Measurements from ENCODE around the gene PDCD1. TPM values are rescaled to one million over a fixed set of nuclear protein-coding genes. Genes with fewer than 3 reads are reported as not detected.

PDCD1 gene
- total RNA-seq, 1 experiment from 2014 or later, result not detected

GRCh38 chr2:241815477-241816430 lies 42.9 kb downstream of the PDCD1 start:
- ChIA-PET POLR2A (ENCODE audit: unreplicated experiment) (no interaction called here), CTCF (no interaction called here)
- H2AFZ ChIP-seq (ENCODE audit: low read length), result no peak overlapping the region
- H3K4me2 ChIP-seq (ENCODE audit: low read length), result no peak overlapping the region
- no peaks in the 10 kb centered on the region for H3K9me2 ChIP-seq (replicated peaks; ENCODE audit: low read length)
- H3K4me1 ChIP-seq (ENCODE audit: insufficient read depth, low read length), result no peaks in the 10 kb centered on the region
- no peaks in the 10 kb centered on the region for H3K79me2 ChIP-seq (ENCODE audit: low read length)
- H3K9me3 ChIP-seq (ENCODE audit: low read length), result no peaks in the 10 kb centered on the region
- H3K4me3 ChIP-seq (ENCODE audit: low read length), result no peak overlapping the region
- no peaks in the 10 kb centered on the region for H3K36me3 ChIP-seq (ENCODE audit: low read depth, low read length)
- TF ChIP-seq EZH2phosphoT487 (IDR thresholded peaks at IDR 0.05; ENCODE audit: borderline replicate concordance, low read length) (no peak), CTCF (conservative IDR thresholded peaks at IDR 0.05; ENCODE audit: low read depth, low read length) (no peak), EZH2 (IDR thresholded peaks at IDR 0.05; ENCODE audit: low read length, unreplicated experiment) (no peak)
- H4K20me1 ChIP-seq (ENCODE audit: low read length), result no peaks in the 10 kb centered on the region
- no peak overlapping the region for H3K27ac ChIP-seq (ENCODE audit: low read length)
- H3K27me3 ChIP-seq (ENCODE audit: low read length), result no peaks in the 10 kb centered on the region
- no TSS peak for BruUV-seq (replicated peaks)
- no peak for ATAC-seq
- no peaks in the 10 kb centered on the region for H3F3A ChIP-seq (ENCODE audit: low read length, unreplicated experiment)
- no peak overlapping the region for H3K9ac ChIP-seq (ENCODE audit: low read length)
- intact Hi-C loops (cut with micrococcal nuclease), result no loop called here
- DNase-seq, result no peak

GRCh38 chr2:241814643-241815476 lies 43.8 kb downstream of the PDCD1 start:
- Histone ChIP-seq H3K9ac (ENCODE audit: low read length) (no peak overlapping the region), H4K20me1 (ENCODE audit: low read length) (no peaks in the 10 kb centered on the region), H3K27ac (ENCODE audit: low read length) (no peak overlapping the region), H3K4me2 (ENCODE audit: low read length) (no peak overlapping the region), H3K27me3 (ENCODE audit: low read length) (no peaks in the 10 kb centered on the region), H2AFZ (ENCODE audit: low read length) (no peak overlapping the region), H3K4me1 (ENCODE audit: insufficient read depth, low read length) (no peaks in the 10 kb centered on the region), H3F3A (ENCODE audit: low read length, unreplicated experiment) (no peaks in the 10 kb centered on the region), H3K4me3 (ENCODE audit: low read length) (no peak overlapping the region), H3K79me2 (ENCODE audit: low read length) (no peaks in the 10 kb centered on the region), H3K9me3 (ENCODE audit: low read length) (no peaks in the 10 kb centered on the region), H3K9me2 (replicated peaks; ENCODE audit: low read length) (no peaks in the 10 kb centered on the region), H3K36me3 (ENCODE audit: low read depth, low read length) (no peaks in the 10 kb centered on the region)
- no TSS peak for BruUV-seq (replicated peaks)
- DNase-seq, result no peak
- no peak for ATAC-seq
- CTCF ChIA-PET, result no interaction called here
- intact Hi-C loops (cut with micrococcal nuclease), result no loop called here
- POLR2A ChIA-PET (ENCODE audit: unreplicated experiment), result no interaction called here
- TF ChIP-seq EZH2 (IDR thresholded peaks at IDR 0.05; ENCODE audit: low read length, unreplicated experiment) (no peak), EZH2phosphoT487 (IDR thresholded peaks at IDR 0.05; ENCODE audit: borderline replicate concordance, low read length) (no peak), CTCF (conservative IDR thresholded peaks at IDR 0.05; ENCODE audit: low read depth, low read length) (no peak)

- Histone ChIP-seq H3K36me3 (ENCODE audit: low read depth, low read length) (no peaks in the 10 kb centered on the region), H3K9ac (ENCODE audit: low read length) (no peak overlapping the region), H4K20me1 (ENCODE audit: low read length) (no peaks in the 10 kb centered on the region), H3K27me3 (ENCODE audit: low read length) (no peaks in the 10 kb centered on the region), H3K9me3 (ENCODE audit: low read length) (no peaks in the 10 kb centered on the region), H3K79me2 (ENCODE audit: low read length) (no peaks in the 10 kb centered on the region), H3F3A (ENCODE audit: low read length, unreplicated experiment) (no peaks in the 10 kb centered on the region), H3K4me2 (ENCODE audit: low read length) (no peak overlapping the region), H2AFZ (ENCODE audit: low read length) (no peak overlapping the region), H3K4me1 (ENCODE audit: insufficient read depth, low read length) (no peaks in the 10 kb centered on the region), H3K4me3 (ENCODE audit: low read length) (no peak overlapping the region), H3K27ac (ENCODE audit: low read length) (no peak overlapping the region), H3K9me2 (replicated peaks; ENCODE audit: low read length) (no peaks in the 10 kb centered on the region)
- DNase-seq, result no peak
- intact Hi-C loops (cut with micrococcal nuclease), result no loop called here
- no TSS peak for BruUV-seq (replicated peaks)
- no peak for ATAC-seq
- CTCF ChIA-PET, result no interaction called here
- TF ChIP-seq EZH2 (IDR thresholded peaks at IDR 0.05; ENCODE audit: low read length, unreplicated experiment) (no peak), EZH2phosphoT487 (IDR thresholded peaks at IDR 0.05; ENCODE audit: borderline replicate concordance, low read length) (no peak), CTCF (conservative IDR thresholded peaks at IDR 0.05; ENCODE audit: low read depth, low read length) (no peak)
- POLR2A ChIA-PET (ENCODE audit: unreplicated experiment), result no interaction called here
Measured at GRCh38 chr2:241814393-241814642, 44.4 kb downstream of the PDCD1 start.

All from PC-3 (cell line).